Cardiac fibroblast (primary cell): ENCODE measurements around the gene PTPRR.

Experiments used
- DNase-seq, 2 donors: peaks; one replicate each; pipeline versions ENCODE4 v3.0.0 to v3.0.0-alpha.2; 2010; ENCODE audit warnings: low read depth in 2 of 2
- H3K4me3 ChIP-seq, 2 donors: replicated peaks in 1 of 2; 1 replicate in 1 of 2; 2 replicates in 1 of 2; pipeline ENCODE4 v1.5.1; 2011; ENCODE audit warnings: low read depth in 2 of 2, low read length in 2 of 2, mild to moderate bottlenecking in 2 of 2, moderate library complexity in 1 of 2
- TF ChIP-seq, protein P1 (sequence below): IDR thresholded peaks from one replicate; pipeline ENCODE4 v1.5.1; 2011; ENCODE audit warnings: low read depth, mild to moderate bottlenecking, low read length, inconsistent platforms

PTPRR gene

DNA sequence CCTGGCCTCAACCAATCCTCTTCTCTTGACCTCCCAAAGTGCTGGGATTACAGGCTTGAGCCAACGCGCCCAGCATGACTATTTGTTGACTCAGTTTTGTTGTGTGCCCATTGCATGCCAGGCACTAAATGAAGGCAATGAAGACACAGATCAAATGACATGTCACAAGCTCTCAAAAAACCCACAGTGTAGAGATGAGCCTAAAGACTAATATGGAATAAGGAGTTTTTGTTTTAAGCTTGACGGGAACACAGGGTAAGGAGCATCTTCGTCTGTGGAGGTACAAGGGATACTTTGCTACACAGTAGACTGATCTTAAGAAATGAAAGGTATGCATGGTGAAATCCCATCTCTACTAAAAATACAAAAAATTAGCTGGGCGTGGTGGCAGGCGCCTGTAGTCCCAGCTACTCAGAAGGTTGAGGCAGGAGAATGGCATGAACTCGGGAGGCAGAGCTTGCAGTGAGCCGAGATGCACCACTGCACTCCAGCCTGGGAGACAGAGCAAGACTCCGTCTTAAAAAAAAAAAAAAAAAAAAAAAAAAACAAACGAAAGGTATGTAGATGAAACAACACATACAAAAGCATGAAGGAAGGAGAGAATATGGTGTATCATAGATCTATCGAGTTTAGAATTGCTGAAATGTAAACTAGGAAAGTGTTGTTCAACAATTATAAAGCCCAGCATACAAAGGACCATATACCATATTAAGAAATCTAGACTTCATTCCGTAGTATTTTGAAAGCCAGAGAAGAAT is 161.2 kb downstream of the PTPRR start:
- no peak for DNase-seq
- no peak overlapping the region for H3K4me3 ChIP-seq
- TF ChIP-seq, protein P1, sequence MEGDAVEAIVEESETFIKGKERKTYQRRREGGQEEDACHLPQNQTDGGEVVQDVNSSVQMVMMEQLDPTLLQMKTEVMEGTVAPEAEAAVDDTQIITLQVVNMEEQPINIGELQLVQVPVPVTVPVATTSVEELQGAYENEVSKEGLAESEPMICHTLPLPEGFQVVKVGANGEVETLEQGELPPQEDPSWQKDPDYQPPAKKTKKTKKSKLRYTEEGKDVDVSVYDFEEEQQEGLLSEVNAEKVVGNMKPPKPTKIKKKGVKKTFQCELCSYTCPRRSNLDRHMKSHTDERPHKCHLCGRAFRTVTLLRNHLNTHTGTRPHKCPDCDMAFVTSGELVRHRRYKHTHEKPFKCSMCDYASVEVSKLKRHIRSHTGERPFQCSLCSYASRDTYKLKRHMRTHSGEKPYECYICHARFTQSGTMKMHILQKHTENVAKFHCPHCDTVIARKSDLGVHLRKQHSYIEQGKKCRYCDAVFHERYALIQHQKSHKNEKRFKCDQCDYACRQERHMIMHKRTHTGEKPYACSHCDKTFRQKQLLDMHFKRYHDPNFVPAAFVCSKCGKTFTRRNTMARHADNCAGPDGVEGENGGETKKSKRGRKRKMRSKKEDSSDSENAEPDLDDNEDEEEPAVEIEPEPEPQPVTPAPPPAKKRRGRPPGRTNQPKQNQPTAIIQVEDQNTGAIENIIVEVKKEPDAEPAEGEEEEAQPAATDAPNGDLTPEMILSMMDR: no peak

DNA sequence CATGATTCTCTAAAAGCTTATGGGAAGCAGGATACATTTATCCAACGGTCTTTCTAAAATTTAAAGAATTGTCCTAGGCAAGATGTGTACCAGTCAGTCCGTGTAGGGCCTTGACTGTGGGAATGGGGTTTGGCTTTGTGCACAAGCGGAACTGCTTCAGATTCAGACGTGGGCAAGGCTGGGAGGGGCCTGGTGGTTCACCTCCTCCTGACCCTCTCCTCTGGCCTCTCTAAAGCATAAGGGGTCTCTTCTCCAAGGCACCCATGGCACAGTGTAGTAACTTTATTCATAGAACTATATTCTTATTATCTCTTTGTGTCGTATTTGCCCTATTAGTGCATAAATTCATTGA is 162.1 kb downstream of the PTPRR start:
- TF ChIP-seq, protein P1: no peak
- H3K4me3 ChIP-seq: no peak overlapping the region
- no peak for DNase-seq

DNA sequence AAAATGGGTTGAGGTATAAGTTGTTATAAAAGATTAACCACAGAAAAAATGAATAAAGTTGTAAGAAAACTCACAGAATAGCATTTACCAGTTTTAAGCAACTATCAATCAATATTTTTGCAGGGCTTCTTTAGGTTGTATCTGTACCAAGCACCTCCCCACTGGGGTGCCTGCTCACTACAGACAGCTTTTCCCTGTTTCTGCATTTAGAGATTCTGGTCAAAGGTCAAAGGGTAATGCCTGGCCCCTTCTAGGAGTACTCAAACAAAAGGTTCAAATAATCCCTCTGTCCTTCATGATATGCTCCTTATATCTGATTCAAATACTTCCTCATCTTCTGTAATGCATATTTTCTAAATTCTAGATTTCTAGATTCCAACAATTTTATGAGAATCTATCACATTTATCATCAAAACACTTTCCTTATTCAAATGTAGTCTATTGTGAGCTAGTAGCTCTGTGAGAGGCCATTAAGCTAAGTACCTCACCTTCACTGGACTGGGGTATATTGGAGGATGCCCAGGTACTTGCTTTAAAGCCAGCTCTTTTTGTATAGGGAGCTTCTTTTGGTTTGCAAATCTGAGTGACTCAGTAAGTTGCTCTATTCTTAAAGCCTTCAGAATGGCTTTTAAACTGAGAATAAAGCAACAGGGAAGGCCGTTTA is 162.6 kb downstream of the PTPRR start:
- TF ChIP-seq, protein P1: no peak
- no peak overlapping the region for H3K4me3 ChIP-seq
- no peak for DNase-seq

DNA sequence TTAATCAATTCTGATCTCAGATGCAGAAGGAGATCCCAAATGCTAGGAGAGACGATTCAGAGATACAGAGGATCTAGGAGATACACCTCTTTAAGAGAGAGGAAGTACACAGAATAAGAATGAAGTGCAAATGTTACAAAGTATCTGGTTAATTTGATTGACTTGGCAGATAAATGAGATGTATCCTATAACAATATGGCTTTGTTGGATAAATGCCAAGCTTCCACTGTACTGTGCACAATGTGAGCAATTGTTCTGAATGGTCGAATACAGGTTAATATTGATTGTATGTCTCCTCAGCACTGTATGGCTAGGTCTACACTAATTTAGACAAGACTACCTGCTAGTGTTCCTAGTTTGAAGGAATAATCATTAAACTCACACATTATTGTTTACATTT is 163.7 kb downstream of the PTPRR start:
- no peak for DNase-seq
- no peak overlapping the region for H3K4me3 ChIP-seq
- TF ChIP-seq, protein P1: no peak

DNA sequence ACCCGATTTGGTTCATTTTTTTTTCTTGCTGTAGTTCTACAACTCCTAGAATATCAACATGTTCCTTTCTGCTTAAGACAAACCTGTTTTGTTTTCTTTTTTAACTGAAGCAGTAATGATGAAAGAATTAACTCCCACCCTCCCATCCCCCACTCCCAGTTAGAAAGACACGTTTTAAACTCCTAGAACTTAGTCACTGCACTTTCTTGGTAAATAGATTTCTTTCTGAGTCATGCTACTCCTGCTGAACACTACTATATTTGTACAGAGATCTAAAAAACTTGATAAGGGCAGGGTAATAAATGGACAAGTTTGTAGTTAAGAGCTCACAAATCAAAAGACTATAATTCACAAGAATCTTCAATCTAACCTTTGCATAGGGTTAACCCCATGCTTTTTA is 164.4 kb downstream of the PTPRR start:
- no peak overlapping the region for H3K4me3 ChIP-seq
- DNase-seq: peak; percentile 29 to 75
- TF ChIP-seq, protein P1: no peak

DNA sequence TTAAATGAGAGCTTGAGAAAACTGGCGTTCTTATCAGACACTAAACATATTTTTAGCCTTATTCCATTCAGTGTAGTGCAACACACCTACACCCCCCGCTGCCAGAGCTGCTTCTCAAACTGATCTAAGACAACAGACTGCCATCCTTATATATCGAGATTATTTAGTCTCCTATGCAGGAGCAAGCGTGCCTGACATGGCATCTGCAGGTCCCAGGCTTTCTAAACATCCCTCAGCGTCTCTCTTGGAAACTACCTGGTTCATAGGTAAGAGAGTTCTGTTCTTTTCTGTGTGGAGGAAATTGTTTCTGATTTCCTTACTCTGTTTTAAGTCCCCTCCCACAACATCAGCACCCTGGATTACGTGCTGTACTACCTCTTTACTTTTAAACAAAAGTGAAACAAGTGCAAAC is 166.2 kb downstream of the PTPRR start:
- H3K4me3 ChIP-seq: no peak overlapping the region
- no peak for DNase-seq
- TF ChIP-seq, protein P1: no peak

DNA sequence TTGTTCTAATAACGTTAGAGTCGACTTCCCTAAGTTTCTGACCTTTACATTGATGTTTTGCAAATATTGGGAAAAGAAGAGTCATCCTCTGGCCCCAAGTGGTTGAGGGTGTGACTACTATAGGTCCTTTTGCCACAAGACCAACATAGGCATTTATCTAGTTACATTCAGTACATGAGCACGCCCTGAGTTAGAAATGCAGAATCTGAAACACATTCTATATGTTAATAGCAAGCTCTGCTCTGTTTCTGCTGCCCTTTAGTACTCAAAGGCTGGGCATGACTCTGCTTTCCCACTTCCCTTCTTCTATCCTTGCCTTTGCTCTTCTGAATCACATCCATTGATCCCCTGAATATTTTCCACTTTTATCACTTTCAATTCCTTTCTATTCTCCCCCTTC is 168.2 kb downstream of the PTPRR start:
- TF ChIP-seq, protein P1: no peak

More for the DNA sequence above, 168.2 kb downstream of the PTPRR start:
- H3K4me3 ChIP-seq: no peak overlapping the region
- no peak for DNase-seq
